NB4 (cell line): ENCODE data around the gene FRY.

Source experiments
- MYC ChIP-seq: IDR thresholded peaks from 2 replicates; pipeline ENCODE4 v1.6.1; 2011; ENCODE audit warnings: low read depth, low read length
- POLR2A ChIP-seq: IDR thresholded peaks from 2 replicates; pipeline ENCODE4 v1.6.1; 2011; ENCODE audit warnings: mild to moderate bottlenecking; ENCODE audit not compliant: insufficient read length; ENCODE audit errors: extremely low read depth
- TF ChIP-seq, protein P1 (sequence below): IDR thresholded peaks from 2 replicates; pipeline ENCODE4 v1.6.1; 2011; ENCODE audit warnings: low read depth, low read length
- TF ChIP-seq, protein P2 (sequence below): IDR thresholded peaks from one replicate; pipeline ENCODE4 v1.5.1; 2012; ENCODE audit warnings: low read depth, low read length

DNA sequence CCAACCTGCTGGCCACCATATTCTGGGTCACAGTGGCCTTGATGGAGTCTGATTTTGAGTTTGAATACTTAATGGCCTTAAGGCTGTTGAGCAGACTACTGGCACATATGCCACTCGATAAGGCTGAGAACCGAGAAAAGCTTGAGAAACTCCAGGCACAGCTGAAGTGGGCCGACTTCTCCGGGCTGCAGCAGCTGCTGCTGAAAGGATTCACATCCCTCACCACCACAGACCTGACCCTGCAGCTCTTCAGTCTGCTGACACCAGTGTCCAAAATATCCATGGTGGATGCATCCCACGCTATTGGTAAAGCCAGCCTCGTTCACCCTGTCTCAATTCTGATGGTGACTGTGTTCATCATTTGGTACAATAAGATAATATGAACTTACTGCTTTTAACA lies 206.1 kb downstream of the FRY start:
- TF ChIP-seq, protein P1, sequence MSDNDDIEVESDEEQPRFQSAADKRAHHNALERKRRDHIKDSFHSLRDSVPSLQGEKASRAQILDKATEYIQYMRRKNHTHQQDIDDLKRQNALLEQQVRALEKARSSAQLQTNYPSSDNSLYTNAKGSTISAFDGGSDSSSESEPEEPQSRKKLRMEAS = no peak
- TF ChIP-seq POLR2A (no peak), MYC (no peak)
- TF ChIP-seq, protein P2, sequence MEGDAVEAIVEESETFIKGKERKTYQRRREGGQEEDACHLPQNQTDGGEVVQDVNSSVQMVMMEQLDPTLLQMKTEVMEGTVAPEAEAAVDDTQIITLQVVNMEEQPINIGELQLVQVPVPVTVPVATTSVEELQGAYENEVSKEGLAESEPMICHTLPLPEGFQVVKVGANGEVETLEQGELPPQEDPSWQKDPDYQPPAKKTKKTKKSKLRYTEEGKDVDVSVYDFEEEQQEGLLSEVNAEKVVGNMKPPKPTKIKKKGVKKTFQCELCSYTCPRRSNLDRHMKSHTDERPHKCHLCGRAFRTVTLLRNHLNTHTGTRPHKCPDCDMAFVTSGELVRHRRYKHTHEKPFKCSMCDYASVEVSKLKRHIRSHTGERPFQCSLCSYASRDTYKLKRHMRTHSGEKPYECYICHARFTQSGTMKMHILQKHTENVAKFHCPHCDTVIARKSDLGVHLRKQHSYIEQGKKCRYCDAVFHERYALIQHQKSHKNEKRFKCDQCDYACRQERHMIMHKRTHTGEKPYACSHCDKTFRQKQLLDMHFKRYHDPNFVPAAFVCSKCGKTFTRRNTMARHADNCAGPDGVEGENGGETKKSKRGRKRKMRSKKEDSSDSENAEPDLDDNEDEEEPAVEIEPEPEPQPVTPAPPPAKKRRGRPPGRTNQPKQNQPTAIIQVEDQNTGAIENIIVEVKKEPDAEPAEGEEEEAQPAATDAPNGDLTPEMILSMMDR = no peak
